HepG2 (cell line): ENCODE measurements around the gene DEPDC1B. TPM values are rescaled to one million over a fixed set of nuclear protein-coding genes. Genes with fewer than 3 reads are reported as not detected.

ENCODE experiments used
- DBP ChIP-seq: sonication (generic); formaldehyde crosslinking; IDR thresholded peaks from 2 replicates; pipeline ENCODE4 v1.4.0; 2020; ENCODE audit warnings: missing genetic modification reagents; ENCODE audit errors: not compliant biosample characterization
- EEA1 ChIP-seq: sonication (generic); formaldehyde crosslinking; IDR thresholded peaks from 2 replicates; pipeline ENCODE4 v1.5.1; 2020; ENCODE audit warnings: mild to moderate bottlenecking, missing genetic modification reagents, borderline replicate concordance
- FOXK1 ChIP-seq: sonication (generic); formaldehyde crosslinking; IDR thresholded peaks from 2 replicates; pipeline ENCODE4 v1.4.0; 2020; ENCODE audit warnings: low read depth, missing genetic modification reagents, borderline replicate concordance
- GTF2F1 ChIP-seq: fragments of 150-350 bp; IDR thresholded peaks from 2 replicates; pipeline ENCODE4 v1.6.1; 2014; ENCODE audit warnings: low read length
- HOXD1 ChIP-seq: sonication (generic); formaldehyde crosslinking; IDR thresholded peaks from 2 replicates; pipeline ENCODE4 v1.5.0; 2020; ENCODE audit warnings: missing genetic modification reagents
- IKZF4 ChIP-seq: sonication (generic); formaldehyde crosslinking; IDR thresholded peaks from 2 replicates; pipeline ENCODE4 v1.5.1; 2020; ENCODE audit warnings: borderline replicate concordance, mild to moderate bottlenecking, low read depth, missing genetic modification reagents; ENCODE audit errors: not compliant biosample characterization
- KDM6A ChIP-seq: IDR thresholded peaks from 2 replicates; pipeline ENCODE4 v1.6.1; 2016; ENCODE audit warnings: low read depth
- MBD4 ChIP-seq: IDR thresholded peaks from 2 replicates; pipeline ENCODE4 v1.6.1; 2012; ENCODE audit warnings: low read length, inconsistent platforms, borderline replicate concordance
- MIXL1 ChIP-seq: IDR thresholded peaks from 2 replicates; pipeline ENCODE4 v1.6.1; 2016
- MLX ChIP-seq: IDR thresholded peaks from 2 replicates; pipeline ENCODE4 v1.6.1; 2016
- NFE2L2 ChIP-seq: fragments of 150-350 bp; IDR thresholded peaks from 2 replicates; pipeline ENCODE4 v1.6.1; 2014; ENCODE audit warnings: low read length
- NFIC ChIP-seq: IDR thresholded peaks from 2 replicates; pipeline ENCODE4 v1.6.1; 2012; ENCODE audit warnings: mild to moderate bottlenecking, low read length, inconsistent platforms
- NR2F6 ChIP-seq, 2 experiments: IDR thresholded peaks; 2 replicates each; pipeline ENCODE4 v1.6.1; 2016; ENCODE audit warnings: antibody characterized with exemption in 1 of 2, mild to moderate bottlenecking in 1 of 2
- PHF8 ChIP-seq: sonication (generic); formaldehyde crosslinking; IDR thresholded peaks from 2 replicates; pipeline ENCODE4 v1.5.0; 2020; ENCODE audit warnings: missing genetic modification reagents
- REL ChIP-seq: sonication (generic); formaldehyde crosslinking; conservative IDR thresholded peaks from 2 replicates; pipeline ENCODE4 v1.8.0; 2022; ENCODE audit warnings: mild to moderate bottlenecking, missing genetic modification reagents, moderate library complexity
- SOX5 ChIP-seq: IDR thresholded peaks from 2 replicates; pipeline ENCODE4 v1.6.1; 2016; ENCODE audit warnings: borderline replicate concordance
- TCF12 ChIP-seq, 2 experiments: fragments of 450-650 bp in 1 of 2; sonication (generic) in 1 of 2; formaldehyde crosslinking in 1 of 2; IDR thresholded peaks; 2 replicates each; pipeline versions ENCODE4 v1.6.1 to v1.8.0; 2017 to 2022; ENCODE audit warnings: antibody characterized with exemption in 1 of 2, mild to moderate bottlenecking in 1 of 2, missing genetic modification reagents in 1 of 2, moderate library complexity in 1 of 2
- TFE3 ChIP-seq: IDR thresholded peaks from 2 replicates; pipeline ENCODE4 v1.6.1; 2016
- WIZ ChIP-seq: sonication (generic); formaldehyde crosslinking; IDR thresholded peaks from 2 replicates; pipeline ENCODE4 v1.5.1; 2020; ENCODE audit warnings: mild to moderate bottlenecking, missing genetic modification reagents
- ZBTB42 ChIP-seq: sonication (generic); formaldehyde crosslinking; IDR thresholded peaks from 2 replicates; pipeline ENCODE4 v1.5.0; 2020; ENCODE audit warnings: mild to moderate bottlenecking, missing genetic modification reagents
- ZBTB7B ChIP-seq: sonication (generic); formaldehyde crosslinking; IDR thresholded peaks from 2 replicates; pipeline ENCODE4 v1.4.0; 2020; ENCODE audit warnings: missing genetic modification reagents
- ZFP37 ChIP-seq: sonication (generic); formaldehyde crosslinking; IDR thresholded peaks from 2 replicates; pipeline ENCODE4 v1.4.0; 2020; ENCODE audit warnings: missing genetic modification reagents, borderline replicate concordance
- ZNF501 ChIP-seq: sonication (generic); formaldehyde crosslinking; IDR thresholded peaks from 2 replicates; pipeline ENCODE4 v1.5.1; 2020; ENCODE audit warnings: mild to moderate bottlenecking, moderate library complexity, missing genetic modification reagents
- ZNF790 ChIP-seq: sonication (generic); formaldehyde crosslinking; IDR thresholded peaks from 2 replicates; pipeline ENCODE4 v1.8.0; 2022; ENCODE audit warnings: missing genetic modification reagents, mild to moderate bottlenecking, borderline replicate concordance
- ZSCAN21 ChIP-seq: sonication (generic); formaldehyde crosslinking; IDR thresholded peaks from 2 replicates; pipeline ENCODE4 v1.8.0; 2022; ENCODE audit warnings: mild to moderate bottlenecking, missing genetic modification reagents, moderate library complexity, borderline replicate concordance
- ZSCAN31 ChIP-seq: sonication (generic); formaldehyde crosslinking; IDR thresholded peaks from 2 replicates; pipeline ENCODE4 v1.5.0; 2020; ENCODE audit warnings: low read depth, mild to moderate bottlenecking, missing genetic modification reagents
- polyA plus RNA-seq, 8 experiments: library from polyadenylated mRNA; depleted of rRNA in 3 of 8; stranded (reverse) in 7 of 8; unstranded in 1 of 8; fragments of >200 nt; fragmentation: Illumina TruSeq in 4 of 8; extraction: Trizol in 4 of 8; gene quantifications; 2 replicates each; pipeline versions ENCODE4 v1.2.1 to v1.2.3, GENCODE V29; 2011 to 2016; ENCODE audit warnings: low read depth in 4 of 8, missing spikeins in 1 of 8, mixed read lengths in 1 of 8; ENCODE audit not compliant: insufficient read depth in 1 of 8
- total RNA-seq, 5 experiments: library from RNA; depleted of rRNA; stranded (reverse); fragments of >200 nt; fragmentation: Illumina TruSeq; extraction: Trizol; gene quantifications; 2 replicates each; pipeline ENCODE4 v1.2.3, GENCODE V29; 2016; ENCODE audit warnings: low read depth in 1 of 5
- TF ChIP-seq, protein P1 (sequence below): sonication (generic); formaldehyde crosslinking; IDR thresholded peaks from 2 replicates; pipeline ENCODE4 v1.8.0; 2022; ENCODE audit warnings: mild to moderate bottlenecking, missing genetic modification reagents, moderate library complexity

DEPDC1B gene
- total and polyA plus RNA-seq, 2 of the 13 experiments (the other 11 are each of a cell fraction or from before 2014, with no cell fraction given) = 29.5 to 51.3 TPM

DNA sequence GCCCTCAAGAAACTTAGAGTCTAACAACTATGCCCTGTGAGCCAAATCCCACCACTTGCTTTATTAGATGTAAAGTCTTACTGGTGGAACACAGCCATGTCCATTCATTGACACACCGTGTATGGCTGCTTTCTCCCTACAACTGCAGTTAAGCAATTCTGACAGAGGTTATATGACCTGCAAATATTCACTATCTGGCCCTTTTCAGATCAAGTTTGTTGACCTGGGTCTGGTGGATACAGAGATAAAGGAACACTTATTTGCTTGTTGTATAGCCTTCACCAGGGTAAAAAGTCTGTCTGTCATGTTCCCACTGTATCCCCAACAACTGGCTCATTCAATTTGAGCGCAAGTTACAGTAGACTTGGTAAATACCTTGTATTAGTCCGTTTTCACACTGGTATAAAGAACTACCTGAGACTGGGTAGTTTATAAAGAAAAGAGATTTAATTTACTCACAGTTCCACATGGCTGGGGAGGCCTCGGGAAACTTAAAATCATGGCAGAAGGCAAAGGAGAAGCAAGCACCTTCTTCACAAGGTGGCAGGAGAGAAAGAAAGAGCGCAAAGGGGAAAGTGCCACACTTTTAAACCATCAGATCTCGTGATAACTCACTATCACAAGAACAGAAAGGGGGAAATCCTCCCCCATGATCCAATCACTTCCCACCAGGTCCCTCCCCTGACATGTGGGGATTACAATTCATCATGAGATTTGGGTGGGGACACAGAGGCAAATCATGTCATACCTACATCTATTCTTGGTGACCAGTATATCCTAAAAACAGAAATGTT lies 27.9 kb downstream of the DEPDC1B start (continued):
- TF ChIP-seq ZNF501 = no peak
- TF ChIP-seq PHF8 = no peak
- no peak for TF ChIP-seq NFE2L2
- TF ChIP-seq REL (CRISPR knock-in tag) = no peak
- no peak for TF ChIP-seq IKZF4 (CRISPR knock-in tag)
- TF ChIP-seq HOXD1 (CRISPR knock-in tag) = peak; percentile 77; the same call in 1 of the 2 replicates
- TF ChIP-seq ZBTB7B (CRISPR knock-in tag) = peak; percentile 48; the same call in 1 of the 2 replicates
- TF ChIP-seq GTF2F1 = no peak
- TF ChIP-seq KDM6A (CRISPR knock-in tag) = peak; percentile 82
- no peak for TF ChIP-seq TCF12 (IDR thresholded peaks at IDR 0.05)
- peak; percentile 42; the same call in 1 of the 2 replicates for TF ChIP-seq TCF12 (CRISPR knock-in tag; IDR thresholded peaks at IDR 0.05)
- TF ChIP-seq ZNF790 (CRISPR knock-in tag) = no peak
- peak; percentile 94 for TF ChIP-seq NFIC
- no peak for TF ChIP-seq ZSCAN21 (CRISPR knock-in tag)
- no peak for TF ChIP-seq ZBTB42 (CRISPR knock-in tag)
- TF ChIP-seq TFE3 = 0 out of 2 replicates have a peak, but pooled peaks have one; percentile 45
- TF ChIP-seq, protein P1, sequence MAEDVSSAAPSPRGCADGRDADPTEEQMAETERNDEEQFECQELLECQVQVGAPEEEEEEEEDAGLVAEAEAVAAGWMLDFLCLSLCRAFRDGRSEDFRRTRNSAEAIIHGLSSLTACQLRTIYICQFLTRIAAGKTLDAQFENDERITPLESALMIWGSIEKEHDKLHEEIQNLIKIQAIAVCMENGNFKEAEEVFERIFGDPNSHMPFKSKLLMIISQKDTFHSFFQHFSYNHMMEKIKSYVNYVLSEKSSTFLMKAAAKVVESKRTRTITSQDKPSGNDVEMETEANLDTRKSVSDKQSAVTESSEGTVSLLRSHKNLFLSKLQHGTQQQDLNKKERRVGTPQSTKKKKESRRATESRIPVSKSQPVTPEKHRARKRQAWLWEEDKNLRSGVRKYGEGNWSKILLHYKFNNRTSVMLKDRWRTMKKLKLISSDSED = no peak
- peak; percentile 67; the same call in 1 of the 2 replicates for TF ChIP-seq FOXK1
- TF ChIP-seq MBD4 = no peak
- TF ChIP-seq NR2F6 (IDR thresholded peaks at IDR 0.05) = peak; percentile 99
- TF ChIP-seq NR2F6 (CRISPR knock-in tag; IDR thresholded peaks at IDR 0.05) = peak; percentile 98
- TF ChIP-seq WIZ (CRISPR knock-in tag) = 0 out of 2 replicates have a peak, but pooled peaks have one; percentile 23
- no peak for TF ChIP-seq DBP (CRISPR knock-in tag)
- TF ChIP-seq ZFP37 = no peak
- no peak for TF ChIP-seq EEA1
- peak; percentile 93; the same call in 1 of the 2 replicates for TF ChIP-seq SOX5 (CRISPR knock-in tag)
- peak; percentile 75; the same call in 1 of the 2 replicates for TF ChIP-seq MIXL1 (CRISPR knock-in tag)
- peak; percentile 59 for TF ChIP-seq MLX (CRISPR knock-in tag)
- TF ChIP-seq ZSCAN31 (CRISPR knock-in tag) = no peak
